Inflammatory macrophage treated with lipopolysaccharide for 4 hours (primary cell): ENCODE results near the gene ZFP64.
"Not testable (repeated sequence)": the region's sequence is repeated elsewhere in the genome, so short reads cannot be mapped to it uniquely, and the experiment has no call there.

Experiments used
- DNase-seq: peaks from one replicate; pipeline ENCODE4 v3.0.0-alpha.2; 2020

Gene ZFP64

GRCh38 chr20:52153896-52154295 is 37.7 kb downstream of the ZFP64 start:
- DNase-seq: no peak

DNA sequence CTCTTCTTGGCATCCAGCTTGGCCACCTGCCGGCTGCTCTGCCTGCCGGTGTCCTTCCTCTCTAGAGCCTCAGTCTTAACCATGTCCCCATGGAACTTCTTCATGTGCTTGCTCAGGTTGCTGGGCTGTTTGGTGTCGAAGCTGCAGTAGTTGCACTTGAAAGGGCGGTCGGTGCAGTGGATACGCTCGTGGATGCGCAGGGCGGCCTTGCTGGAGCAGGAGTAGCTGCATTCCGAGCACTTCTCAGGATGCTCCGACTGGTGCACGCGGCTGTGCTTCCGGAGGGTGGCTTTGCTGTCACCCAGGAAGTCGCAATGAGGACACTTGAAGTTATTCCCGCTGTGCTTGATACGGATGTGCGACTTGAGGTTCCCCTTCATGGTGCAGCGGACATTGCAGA is 38.7 kb downstream of the ZFP64 start:
- no peak for DNase-seq

DNA sequence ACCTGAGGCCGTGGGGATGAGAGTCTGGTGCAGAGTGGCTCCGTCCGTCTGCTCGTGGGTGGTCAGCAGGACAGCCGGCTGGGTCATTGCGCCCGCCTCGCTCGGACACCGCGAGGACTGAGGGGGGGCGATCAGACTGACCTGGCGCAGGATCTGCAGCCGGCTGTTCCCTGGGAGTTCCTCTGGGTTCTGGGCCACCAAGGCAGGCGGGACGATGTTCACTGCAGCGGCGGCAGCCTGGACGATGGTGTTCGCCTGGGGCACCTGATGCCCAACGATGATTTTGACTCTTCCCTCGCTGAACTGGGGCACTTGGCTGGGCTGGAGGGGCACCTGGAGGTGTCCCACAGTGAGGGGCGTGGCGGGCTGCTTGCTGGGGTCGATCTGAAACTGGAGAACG is 39.2 kb downstream of the ZFP64 start:
- DNase-seq: no peak

DNA sequence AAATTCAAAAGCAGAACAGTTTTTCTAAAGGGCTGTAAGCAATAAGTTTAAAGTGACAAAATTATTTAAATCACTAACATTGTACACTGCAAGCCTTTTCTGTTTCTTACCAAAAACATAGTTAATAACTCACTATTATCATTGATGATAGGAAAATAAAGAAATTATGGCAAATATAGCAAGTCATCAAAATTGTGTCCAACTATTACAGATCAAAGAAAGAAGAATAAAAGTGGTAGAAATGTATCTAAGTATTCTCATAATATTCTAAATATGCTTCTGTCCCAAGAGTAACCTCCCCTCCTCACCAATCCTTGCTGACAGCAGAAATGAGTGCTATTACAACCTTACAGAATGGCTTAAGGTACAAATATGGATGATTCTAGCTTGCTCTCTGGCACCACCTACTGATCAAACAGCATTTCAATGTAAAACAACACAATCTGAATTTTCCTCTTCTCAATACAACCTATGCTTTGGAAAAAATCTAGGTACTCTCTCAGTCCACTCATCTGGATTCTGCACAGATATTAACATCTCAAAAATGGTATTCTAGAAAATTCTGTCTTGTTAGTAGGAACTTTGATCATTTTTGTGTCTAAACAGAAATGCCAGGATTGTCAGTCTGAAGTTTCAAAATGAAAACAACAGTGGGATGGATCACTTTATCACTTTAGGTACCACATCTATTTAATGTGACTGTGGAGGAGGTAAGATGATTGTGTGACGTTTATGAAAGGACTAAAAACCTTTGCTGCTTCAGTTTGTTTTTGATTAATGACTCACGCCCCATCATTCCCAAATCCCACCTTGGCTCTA is 40.9 kb downstream of the ZFP64 start:
- DNase-seq: peak; percentile 39

GRCh38 chr20:52145587-52145986 is 46.0 kb downstream of the ZFP64 start:
- no peak for DNase-seq

DNA sequence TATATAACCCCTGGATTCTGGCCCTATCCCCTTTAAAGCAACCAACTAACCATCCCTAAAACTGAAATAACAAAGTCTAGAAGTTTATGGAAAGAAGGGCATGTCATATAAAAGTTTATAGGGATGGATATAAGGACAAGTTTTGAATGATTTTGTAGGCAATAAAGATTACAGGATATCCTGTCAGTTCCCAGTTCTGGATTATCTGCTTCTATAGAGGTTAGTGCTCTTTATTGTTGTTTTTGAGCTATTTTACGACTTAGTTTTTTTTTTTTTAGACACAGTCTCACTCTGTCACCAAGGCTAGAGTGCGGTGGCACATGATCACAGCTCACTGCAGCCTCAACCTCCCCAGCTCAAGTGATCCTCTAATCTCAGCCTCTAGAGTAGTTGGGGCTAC is 48.3 kb downstream of the ZFP64 start:
- DNase-seq: no peak

DNA sequence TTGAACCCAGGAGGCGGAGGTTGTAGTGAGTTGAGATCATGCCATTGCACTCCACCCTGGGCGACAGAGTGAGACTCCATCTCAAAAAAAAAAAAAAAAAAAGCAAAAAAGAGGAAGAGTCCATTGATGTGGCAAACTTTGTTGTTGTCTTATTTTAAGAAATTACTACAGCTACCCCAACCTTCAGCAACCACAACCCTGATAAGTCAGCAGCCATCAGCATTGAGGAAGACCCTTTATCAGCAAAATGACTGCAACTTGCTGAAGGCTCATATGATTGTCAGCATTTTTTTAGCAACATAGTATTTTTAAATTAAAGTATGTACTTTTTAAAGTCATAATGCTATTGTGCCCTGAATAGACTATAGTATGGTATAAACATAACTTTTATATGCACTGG is 48.8 kb downstream of the ZFP64 start:
- DNase-seq: peak; percentile 35

- DNase-seq: no peak
Observed at GRCh38 chr20:52139986-52140385, 51.6 kb downstream of the ZFP64 start.

DNA sequence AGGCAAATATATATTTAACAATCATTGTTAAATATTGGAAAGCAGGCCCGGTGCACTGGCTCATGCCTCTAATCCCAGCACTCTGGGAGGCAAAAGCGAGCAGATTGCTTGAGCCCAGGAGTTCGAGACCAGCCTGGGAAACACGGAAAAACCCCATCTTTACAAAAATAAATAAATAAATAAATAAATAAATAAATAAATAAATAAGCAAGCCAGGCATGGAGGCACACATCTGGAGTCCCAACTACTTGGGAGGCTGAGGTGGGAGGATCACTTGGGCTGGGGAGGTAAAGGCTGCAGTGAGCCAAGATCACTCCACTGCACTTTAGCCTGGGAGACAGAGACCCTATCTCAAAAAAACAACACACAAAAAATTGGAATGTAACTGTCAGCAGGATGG is 53.7 kb downstream of the ZFP64 start:
- no peak for DNase-seq

GRCh38 chr20:52133714-52134113 is 57.9 kb downstream of the ZFP64 start:
- not testable (repeated sequence) for DNase-seq

DNA sequence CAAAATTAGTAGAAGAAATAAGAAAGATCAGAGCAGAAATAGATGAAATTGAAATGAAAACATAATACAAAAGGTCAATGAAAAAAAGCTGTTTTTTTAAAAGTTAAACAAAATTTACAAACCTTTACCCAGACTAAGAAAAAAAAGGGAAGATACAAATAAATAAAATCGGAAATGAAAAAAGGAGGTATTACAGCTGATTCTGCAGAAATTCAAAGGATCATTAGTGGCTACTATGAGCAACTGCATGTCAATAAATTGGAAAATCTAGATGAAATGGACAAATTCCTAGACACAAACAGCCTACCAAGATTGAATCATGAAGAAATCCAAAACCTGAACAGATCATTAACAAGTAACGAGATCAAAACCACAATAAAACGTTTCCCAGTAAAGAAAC is 59.2 kb downstream of the ZFP64 start:
- DNase-seq: no peak

- no peak for DNase-seq
Observed at GRCh38 chr20:52131048-52131643, 60.4 kb downstream of the ZFP64 start.

DNA sequence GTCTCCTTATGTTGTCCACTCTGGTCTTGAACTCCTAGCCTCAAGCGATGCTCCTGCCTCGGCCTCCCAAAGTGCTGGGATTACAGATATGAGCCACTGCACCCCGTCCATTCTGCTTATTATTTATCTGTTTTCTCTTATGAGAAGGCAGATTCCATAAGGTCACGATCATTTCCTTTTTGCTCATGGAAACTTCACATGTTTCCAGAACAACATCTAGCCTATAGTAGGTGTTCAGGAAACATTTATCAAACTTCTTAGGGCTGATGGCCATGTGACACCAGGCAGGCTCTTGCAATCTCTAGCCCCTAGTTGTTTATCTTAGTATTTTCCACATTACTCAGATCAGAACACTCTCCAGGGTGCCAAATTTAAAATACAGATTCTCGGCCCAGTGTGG is 61.2 kb downstream of the ZFP64 start:
- no peak for DNase-seq

DNA sequence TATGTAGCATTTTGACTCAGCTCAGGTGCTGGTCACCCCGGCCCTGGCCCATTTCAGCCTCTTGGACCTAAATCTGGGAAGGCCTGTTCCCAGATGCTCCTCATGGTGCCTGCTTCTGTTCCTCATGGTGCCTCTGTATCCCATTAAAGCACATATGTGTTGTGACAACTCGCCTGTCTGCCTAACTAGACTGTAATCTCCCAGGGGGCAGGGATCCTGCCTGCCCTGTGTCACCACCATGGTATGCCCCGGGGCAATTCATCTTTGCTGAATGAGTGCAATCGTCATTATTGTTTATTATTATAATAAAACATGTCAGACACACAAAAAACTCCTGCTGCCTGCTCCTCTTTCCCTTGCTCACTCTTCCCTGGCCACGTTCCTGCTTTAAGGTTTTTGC is 62.0 kb downstream of the ZFP64 start:
- DNase-seq: no peak

GRCh38 chr20:52127309-52127708 is 64.3 kb downstream of the ZFP64 start:
- peak; percentile 68 for DNase-seq

GRCh38 chr20:52124821-52125220 is 66.8 kb downstream of the ZFP64 start:
- no peak for DNase-seq

DNA sequence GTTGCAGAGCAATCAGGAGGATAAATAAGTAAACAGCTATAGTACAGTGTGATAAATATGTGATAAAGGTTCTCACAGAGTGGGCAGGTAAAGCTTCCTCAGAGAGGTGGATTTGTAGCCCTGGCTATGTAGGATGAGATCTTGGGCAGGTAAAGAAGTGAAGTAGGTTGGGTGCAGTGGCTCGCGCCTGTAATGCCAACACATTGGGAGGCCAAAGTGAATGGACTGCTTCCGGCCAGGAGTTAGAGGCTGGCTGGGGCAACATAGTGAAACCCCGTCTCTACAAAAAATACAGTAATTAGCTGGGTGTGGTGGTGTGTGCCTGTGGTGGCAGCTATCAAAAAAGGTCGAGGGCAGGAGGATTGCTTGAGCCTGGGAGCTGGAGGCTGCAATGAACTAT is 72.9 kb downstream of the ZFP64 start:
- DNase-seq: no peak

DNA sequence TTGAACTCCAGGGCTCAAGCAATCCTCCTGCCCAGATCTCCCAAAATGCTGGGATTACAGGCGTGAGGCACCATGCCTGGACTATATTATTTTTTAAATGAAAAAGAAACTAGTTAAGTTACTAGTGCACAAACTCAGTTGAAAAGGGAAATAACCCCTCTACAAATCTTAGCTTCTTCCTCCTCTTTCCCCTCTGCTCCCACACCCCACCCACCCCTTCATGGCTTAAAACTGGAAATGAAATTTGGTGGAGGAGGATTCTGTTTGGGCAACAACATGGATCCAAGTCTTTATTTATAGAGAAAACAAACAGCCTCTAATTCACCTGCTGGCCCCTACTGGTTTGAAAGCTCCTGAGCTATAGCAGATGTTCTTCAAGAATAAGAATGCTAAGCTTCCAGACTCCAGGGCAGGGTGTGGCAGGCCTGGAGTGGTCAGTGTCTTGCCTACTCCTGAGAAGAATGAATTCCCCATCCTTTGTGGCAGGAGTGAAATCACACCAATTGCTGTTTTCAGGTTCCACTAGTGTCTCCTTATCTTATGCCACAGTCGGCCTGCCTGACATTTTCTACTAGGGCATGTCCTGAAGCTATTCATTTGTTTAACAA is 73.5 kb downstream of the ZFP64 start:
- peak; percentile 57 for DNase-seq

- no peak for DNase-seq
Observed at GRCh38 chr20:52110456-52110855, 81.1 kb downstream of the ZFP64 start.

DNA sequence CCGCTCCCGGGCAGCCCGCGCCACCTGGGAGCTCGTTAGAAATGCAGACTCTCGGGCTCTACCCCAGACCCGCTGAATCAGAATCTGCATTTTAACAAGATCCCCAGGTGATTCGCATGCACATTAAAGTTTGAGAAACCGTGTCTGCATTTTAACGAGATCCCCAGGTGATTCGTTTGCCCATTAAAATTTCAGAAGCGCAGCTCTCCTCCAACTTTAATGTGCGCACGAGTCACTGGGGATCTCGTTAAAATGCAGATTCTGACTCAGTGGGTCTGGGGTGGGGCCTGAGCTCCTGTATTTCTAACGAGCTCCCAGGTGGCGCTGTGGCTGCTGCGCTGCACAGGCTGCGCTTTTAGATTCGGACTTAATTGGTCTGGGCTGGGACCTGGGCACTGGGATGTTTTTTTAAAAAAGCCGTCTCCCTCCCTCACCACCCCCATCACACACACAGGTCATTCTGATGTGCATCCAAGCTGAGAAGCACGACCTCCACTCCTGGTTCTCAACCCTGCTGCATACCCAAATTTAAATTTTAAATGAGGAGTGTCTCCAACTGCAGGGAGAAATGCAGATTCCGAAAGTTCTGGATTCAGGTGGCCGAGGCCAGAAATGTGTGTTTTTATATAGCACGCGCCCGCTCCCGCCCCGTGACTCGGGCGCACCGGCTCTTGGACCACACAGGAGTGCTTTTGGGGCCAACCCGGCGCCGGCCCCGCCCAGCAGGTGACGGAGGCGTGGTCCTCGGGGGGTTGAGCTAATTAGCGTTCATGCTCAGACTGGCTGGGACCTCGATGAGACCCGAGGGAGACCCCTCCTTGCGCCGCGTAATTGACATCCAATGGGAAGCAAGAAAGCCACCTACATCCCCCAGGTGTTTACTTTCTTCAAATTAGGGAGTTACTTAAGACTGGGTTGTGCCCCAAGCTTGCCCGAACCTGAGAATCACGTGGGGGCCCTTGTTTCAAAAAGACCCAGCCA is 85.8 kb downstream of the ZFP64 start:
- no peak for DNase-seq

GRCh38 chr20:52104546-52105441 is 86.8 kb downstream of the ZFP64 start:
- no peak for DNase-seq
